DND-41 (cell line): ENCODE measurements around the gene EP400.

ENCODE experiments used
- ATAC-seq: fragments of 200-7000 bp; cut with Tn5 transposase; 3 replicates; pipeline ENCODE4 v1.9.1; 2021; ENCODE audit warnings: low read depth; ENCODE audit not compliant: insufficient read depth
- DNase-seq: peaks from one replicate; pipeline ENCODE4 v3.0.0-alpha.2; 2020
- H2AFZ ChIP-seq: 2 replicates; pipeline ENCODE4 v1.6.0; 2012; ENCODE audit warnings: low read depth, low read length
- H3K27ac ChIP-seq: 2 replicates; pipeline ENCODE4 v1.5.1; 2012; ENCODE audit warnings: low read length, inconsistent platforms
- H3K27me3 ChIP-seq: fragments of 200-600 bp; sonication (generic); 2 replicates; pipeline ENCODE4 v1.6.0; 2012; ENCODE audit warnings: low read length, mild to moderate bottlenecking, inconsistent platforms; ENCODE audit not compliant: insufficient read depth, poor library complexity
- H3K36me3 ChIP-seq: 2 replicates; pipeline ENCODE4 v1.5.1; 2012; ENCODE audit warnings: low read length, inconsistent platforms; ENCODE audit not compliant: insufficient read depth
- H3K4me1 ChIP-seq: 2 replicates; pipeline ENCODE4 v1.5.1; 2012; ENCODE audit warnings: mild to moderate bottlenecking, low read length; ENCODE audit not compliant: insufficient read depth
- H3K4me2 ChIP-seq: 2 replicates; pipeline ENCODE4 v1.6.0; 2012; ENCODE audit warnings: mild to moderate bottlenecking, moderate library complexity, low read length, inconsistent platforms; ENCODE audit not compliant: insufficient read depth
- H3K4me3 ChIP-seq, 2 experiments: fragments of 200-600 bp in 1 of 2; shearing (Covaris generic) in 1 of 2; 2 replicates each; pipeline ENCODE4 v1.5.1; 2012 to 2016; ENCODE audit warnings: inconsistent platforms in 2 of 2, low read length in 2 of 2, mild to moderate bottlenecking in 2 of 2, low read depth in 1 of 2, moderate library complexity in 1 of 2
- H3K79me2 ChIP-seq: 2 replicates; pipeline ENCODE4 v1.6.0; 2012; ENCODE audit warnings: low read length, inconsistent platforms; ENCODE audit not compliant: insufficient read depth
- H3K9ac ChIP-seq: 2 replicates; pipeline ENCODE4 v1.6.0; 2012; ENCODE audit warnings: low read depth, mild to moderate bottlenecking, inconsistent platforms, low read length, moderate library complexity
- H3K9me3 ChIP-seq: 2 replicates; pipeline ENCODE4 v1.5.1; 2012; ENCODE audit warnings: low read length, moderate library complexity, mild to moderate bottlenecking, inconsistent platforms; ENCODE audit not compliant: insufficient read depth, severe bottlenecking
- H4K20me1 ChIP-seq: 2 replicates; pipeline ENCODE4 v1.6.0; 2012; ENCODE audit warnings: low read length; ENCODE audit not compliant: insufficient read depth
- CTCF ChIP-seq: IDR thresholded peaks from 2 replicates; pipeline ENCODE4 v1.5.1; 2012; ENCODE audit warnings: borderline replicate concordance, low read length, moderate library complexity, mild to moderate bottlenecking; ENCODE audit not compliant: poor library complexity, severe bottlenecking; ENCODE audit errors: extremely low read depth
- EZH2 ChIP-seq: IDR thresholded peaks from 3 replicates; pipeline ENCODE4 v1.6.1; 2012; ENCODE audit warnings: borderline replicate concordance, low read depth, mild to moderate bottlenecking, moderate library complexity, low read length, inconsistent platforms; ENCODE audit not compliant: severe bottlenecking

Gene EP400

GRCh38 chr12:131912518-131913274 is 37.0 kb upstream of the EP400 start:
- ATAC-seq: no peak
- H3K27ac ChIP-seq: no peak overlapping the region
- no peak for DNase-seq
- peaks cover 27% of the 10 kb centered on the region for H4K20me1 ChIP-seq
- H3K36me3 ChIP-seq: peaks cover 91% of the 10 kb centered on the region
- no peak overlapping the region for H3K9ac ChIP-seq
- no peaks in the 10 kb centered on the region for H3K9me3 ChIP-seq
- H3K4me3 ChIP-seq: no peak overlapping the region
- TF ChIP-seq CTCF: no peak
- no peak for TF ChIP-seq EZH2
- H3K27me3 ChIP-seq: no peaks in the 10 kb centered on the region
- H3K79me2 ChIP-seq: no peaks in the 10 kb centered on the region
- no peak overlapping the region for H2AFZ ChIP-seq
- H3K4me2 ChIP-seq: no peak overlapping the region
- no peaks in the 10 kb centered on the region for H3K4me1 ChIP-seq

GRCh38 chr12:131913666-131914065 is 36.1 kb upstream of the EP400 start:
- Histone ChIP-seq H3K9ac (no peak overlapping the region), H3K27me3 (no peaks in the 10 kb centered on the region), H3K4me2 (no peak overlapping the region), H3K79me2 (no peaks in the 10 kb centered on the region), H2AFZ (no peak overlapping the region), H3K4me1 (no peaks in the 10 kb centered on the region), H4K20me1 (peaks cover 36% of the 10 kb centered on the region), H3K27ac (no peak overlapping the region), H3K4me3 (no peak overlapping the region), H3K36me3 (peaks cover 91% of the 10 kb centered on the region), H3K9me3 (no peaks in the 10 kb centered on the region)
- no peak for TF ChIP-seq EZH2
- no peak for TF ChIP-seq CTCF
- DNase-seq: no peak
- ATAC-seq: no peak

- H3K36me3 ChIP-seq: peaks cover 89% of the 10 kb centered on the region
- TF ChIP-seq EZH2 (no peak), CTCF (no peak)
- H3K4me1 ChIP-seq: no peaks in the 10 kb centered on the region
- no peak for ATAC-seq
- H3K27me3 ChIP-seq: no peaks in the 10 kb centered on the region
- no peak overlapping the region for H3K9ac ChIP-seq
- H4K20me1 ChIP-seq: peaks cover 36% of the 10 kb centered on the region
- no peak overlapping the region for H3K27ac ChIP-seq
- H3K4me2 ChIP-seq: no peak overlapping the region
- no peaks in the 10 kb centered on the region for H3K9me3 ChIP-seq
- H3K4me3 ChIP-seq: no peak overlapping the region
- no peak overlapping the region for H2AFZ ChIP-seq
- no peak for DNase-seq
- no peaks in the 10 kb centered on the region for H3K79me2 ChIP-seq
Observed at GRCh38 chr12:131914179-131914702, 35.5 kb upstream of the EP400 start.
